ENCODE data around the gene CXCR6.

CXCR6 gene

DNA sequence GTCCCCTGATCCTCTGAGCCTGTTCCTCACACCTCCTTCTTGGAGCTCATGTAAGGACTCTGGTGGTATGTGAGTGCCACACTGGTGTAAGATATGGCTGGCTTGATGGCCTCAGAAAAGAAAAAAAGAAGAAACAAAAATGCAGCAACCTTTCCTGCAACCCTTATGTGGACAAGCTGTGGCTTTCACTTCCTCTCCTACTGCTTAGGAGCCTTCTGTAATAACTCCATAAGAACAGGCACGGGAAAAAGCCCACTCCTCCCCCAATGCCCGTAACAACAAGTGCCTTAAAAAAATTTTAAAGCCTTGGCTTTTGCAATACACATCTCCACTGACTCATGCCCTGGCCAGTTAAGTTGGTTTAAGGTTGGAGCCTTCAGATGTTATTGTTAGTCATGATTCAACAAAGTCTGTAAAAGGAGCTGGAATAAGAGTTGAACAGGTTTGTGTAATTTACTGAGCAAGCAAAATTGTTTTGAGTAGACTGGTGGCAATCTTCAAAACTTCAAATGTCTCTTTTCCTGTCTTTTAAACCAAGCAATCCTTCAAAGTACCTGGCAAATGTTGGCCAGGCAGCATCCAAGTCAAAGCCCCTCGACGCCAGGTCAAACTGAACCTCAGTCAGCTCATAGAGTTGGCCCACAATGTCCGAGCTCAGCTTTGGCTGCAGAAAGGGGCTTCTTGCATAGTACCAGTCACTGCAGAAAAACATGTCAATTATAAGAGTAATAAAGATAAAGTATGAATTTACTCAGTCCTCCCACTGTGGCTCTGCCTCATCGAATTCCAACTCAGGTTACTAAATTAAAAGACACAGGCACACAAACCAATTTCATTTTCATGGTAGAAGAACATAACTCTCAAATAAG lies 29.5 kb downstream of the CXCR6 start:
- DNase-seq, result no peak

DNA sequence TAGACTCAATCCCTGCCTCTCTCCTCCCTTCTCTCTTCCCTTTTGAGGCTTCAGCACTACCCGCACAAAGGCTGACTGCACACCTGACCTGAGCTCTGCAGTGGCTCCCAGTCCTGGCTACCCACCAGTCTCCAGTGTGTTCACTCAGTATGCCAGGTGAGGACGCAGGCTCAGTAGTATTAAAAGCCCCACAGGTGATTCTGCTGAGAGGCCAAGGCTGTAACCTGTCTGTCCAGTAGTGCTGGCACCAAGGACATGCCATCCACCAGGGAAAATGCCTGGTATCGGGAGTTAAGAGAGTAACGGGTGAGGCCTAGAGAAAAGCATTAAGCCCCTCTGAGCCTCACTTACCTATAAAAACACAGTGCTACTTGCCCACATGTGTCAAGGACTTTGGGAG lies 31.4 kb downstream of the CXCR6 start:
- DNase-seq, result no peak

DNA sequence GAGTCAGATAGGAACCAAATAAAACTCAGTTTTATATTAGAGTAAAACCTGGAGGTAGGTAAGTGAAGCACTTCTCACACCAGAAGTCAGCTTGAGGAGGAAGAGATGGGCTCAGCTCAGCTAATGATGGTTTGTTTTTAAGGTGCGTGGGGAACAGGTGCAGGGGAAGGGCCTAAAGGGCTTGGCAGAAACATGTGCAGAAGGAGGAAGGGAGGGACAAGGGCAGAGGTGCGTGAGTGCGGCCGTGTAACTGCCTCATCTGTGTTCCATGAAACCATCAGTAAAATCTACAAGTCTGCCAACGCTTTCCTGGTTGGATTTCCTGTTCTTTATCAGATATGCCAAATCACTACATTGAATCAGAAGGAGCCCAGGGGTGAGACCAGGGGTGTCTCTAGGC lies 32.4 kb downstream of the CXCR6 start:
- no peak for DNase-seq

DNA sequence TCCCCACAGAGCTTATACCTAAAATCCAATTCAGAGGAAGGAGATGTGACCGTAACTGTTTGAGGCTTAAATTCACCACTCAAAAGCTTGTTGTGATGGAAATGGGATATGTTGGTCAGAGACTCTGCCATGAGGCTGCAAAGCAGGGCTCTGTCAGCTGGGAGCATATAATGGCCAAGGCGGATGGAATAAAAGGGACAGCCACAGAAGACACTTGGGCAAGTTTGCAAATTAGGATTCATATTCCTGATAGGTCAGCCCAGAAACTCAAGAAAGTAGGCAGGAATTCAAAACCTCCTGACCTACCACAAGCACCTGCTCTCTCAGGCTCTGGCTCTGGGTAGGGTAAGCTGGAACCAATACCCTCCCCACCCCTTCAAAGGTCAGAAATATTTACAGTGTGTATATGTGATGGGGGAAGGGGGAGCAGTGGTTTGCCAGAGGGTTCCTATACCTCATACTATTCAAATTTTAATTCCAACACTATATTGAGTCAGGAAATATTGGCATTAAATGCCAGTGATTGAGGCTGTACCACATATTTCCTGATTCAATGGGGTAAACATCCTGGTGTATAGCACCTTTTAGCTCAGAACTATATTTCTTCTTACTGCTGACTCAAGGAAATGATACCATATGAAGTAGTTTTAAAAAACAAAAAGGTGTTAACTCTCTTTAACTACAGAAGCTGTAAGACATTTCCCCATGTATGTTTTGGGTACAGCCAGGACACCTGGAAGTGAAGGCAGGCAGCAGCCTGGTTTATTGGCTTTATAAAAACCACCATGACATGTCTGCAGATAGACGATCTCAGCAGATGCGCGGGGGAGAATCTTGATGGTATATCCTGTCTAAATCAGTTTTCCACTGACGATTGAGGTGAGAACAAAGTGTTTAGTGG lies 33.2 kb downstream of the CXCR6 start:
- no peak for DNase-seq

DNA sequence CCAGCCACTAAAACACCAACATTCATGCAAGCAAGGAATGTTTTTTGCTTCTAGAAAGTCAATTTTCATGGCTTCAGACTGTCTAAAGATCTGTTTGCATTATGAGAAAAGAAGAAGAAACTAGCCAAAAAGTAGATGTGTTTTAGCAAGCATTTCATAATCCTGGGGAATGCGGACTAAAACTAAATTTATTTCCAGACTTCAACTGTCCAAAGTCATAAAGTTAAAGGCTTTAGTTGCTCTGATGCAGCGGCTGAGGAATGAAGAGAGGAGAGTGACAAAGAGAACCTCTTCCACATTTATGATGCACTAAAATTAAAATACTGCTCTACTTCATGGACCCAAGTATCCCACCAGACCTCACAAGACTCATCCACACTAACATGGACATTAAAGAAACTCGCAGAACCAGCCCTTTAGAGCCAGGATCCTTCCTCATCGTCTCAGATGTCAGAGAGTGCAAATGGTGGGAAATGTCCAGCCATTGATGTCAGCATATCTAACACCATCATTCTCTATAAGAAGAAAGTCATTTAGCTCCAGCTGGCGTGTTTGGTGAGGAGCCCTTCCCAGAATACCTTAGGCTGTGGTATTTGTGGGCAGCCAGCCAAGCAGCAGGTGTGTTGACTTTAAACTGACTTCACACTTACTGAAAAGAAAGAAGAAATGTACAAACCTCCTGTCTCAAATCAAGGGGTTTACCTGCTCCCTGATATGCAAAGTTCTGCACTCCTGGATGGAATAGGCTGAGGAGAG lies 34.9 kb downstream of the CXCR6 start:
- no peak for DNase-seq

DNA sequence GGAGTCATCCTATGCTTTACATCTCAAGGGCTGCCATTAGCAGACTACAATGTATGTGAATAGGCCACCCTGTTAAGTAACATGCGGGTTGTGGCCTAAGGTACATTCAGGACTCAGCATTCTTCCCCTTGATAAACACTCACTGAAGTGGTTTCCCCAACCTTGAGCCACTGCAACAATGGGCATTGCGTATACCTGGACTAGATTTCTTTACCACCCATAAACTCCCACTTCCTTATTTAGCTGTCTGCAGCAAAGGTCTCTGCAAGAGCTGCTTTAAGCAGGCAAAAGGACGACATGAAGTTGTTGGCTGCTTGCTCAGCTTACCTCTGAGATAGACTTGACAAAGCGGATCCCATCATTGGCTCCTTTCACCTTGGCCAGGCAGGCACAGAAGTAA lies 36.1 kb downstream of the CXCR6 start:
- DNase-seq, result no peak

DNA sequence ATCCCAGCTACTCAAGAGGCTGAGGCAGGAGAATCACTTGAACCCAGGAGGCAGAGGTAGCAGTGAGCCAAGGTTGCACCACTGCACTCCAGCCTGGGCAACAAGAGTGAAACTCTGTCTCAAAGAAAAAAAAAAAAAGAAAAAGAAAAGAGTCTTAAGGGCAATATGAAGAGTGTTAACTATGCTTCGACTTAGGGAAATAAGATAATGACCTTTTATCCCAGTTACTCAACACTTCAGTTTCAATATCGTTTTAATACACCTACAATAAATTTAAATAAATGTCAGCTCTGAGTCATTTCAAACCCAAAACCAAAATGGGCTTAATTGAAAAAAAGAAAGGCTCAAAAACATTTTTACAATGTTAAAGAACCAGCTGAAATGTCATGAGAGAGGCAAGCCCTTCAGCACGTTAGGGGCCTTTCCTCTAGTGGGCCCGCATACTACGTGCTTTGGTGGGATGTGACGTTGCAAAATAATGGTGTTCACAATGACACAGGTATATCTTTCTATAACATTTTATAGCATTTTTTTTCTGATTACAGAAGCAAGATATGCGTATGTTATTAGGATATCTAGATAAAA lies 37.1 kb downstream of the CXCR6 start:
- no peak for DNase-seq

DNA sequence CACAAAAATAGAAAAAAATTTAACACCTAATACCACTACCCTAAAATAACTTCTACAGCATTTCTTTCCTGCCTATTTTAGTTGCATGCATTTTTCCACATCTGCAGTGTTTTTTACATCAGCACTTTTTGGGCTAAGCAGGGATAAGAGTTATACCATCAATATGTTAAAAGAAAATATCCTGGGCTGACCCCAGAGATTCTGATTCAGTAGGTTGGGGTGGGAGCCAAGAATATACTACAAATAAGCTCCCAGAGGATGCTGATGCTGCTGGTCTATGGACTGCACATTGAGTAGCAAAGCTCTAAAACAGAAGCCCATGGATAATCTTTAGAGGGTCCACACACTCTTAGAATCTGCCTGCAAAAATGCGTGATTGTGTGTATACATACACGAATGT lies 37.6 kb downstream of the CXCR6 start:
- DNase-seq, result no peak

DNA sequence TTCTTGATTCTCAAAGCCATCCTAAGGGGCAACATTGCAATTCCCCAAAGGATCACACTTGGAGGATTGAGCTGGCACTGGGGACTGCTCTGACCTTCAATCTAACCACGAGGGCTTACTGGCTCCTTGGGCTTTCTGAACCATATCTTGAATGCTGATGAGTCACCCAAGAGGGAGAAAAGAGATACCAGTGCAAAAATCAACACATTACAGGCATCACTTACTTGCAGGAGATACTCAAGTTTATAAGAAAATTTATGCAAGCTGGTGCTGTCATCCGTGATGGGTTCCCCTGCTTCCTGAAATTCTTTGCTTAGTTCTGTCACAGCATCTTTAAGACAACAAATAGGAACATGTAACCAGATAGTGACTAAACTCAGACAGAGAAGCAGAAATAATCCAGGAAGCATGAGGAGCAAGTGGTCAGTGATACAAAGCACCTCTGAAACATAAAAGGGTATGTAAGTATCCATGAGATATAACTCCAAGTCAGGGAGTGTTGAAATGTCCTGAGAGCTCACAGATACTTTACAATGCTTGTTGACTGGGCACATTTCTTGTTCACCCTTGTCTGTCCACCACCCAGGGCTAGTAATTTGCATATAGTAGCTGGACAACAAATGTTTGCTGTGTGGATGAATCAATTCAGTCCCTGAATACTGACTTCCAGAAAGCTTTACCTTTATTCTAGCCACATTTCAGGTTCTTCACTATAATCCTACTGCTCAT lies 38.2 kb downstream of the CXCR6 start:
- DNase-seq, result no peak

DNA sequence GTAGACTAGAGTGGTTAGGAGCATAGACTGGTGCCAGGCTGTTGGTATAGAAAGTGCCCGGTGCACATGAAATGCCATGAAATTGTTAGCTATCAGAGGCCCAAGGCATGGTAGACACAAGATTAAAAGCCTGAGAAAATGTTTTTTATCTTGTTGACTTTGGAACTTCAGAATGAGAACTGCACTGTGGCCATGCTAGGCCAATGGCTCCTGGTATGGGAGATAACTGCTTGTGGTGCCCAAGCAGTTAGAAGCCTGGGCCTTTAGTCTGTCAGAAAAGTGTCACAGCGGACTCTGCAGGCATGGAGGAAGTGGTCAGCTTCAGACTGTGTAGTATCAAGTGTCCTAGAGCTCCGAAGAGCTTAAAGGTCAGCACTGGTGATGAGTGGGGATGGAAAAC lies 40.5 kb downstream of the CXCR6 start:
- DNase-seq, result no peak

DNA sequence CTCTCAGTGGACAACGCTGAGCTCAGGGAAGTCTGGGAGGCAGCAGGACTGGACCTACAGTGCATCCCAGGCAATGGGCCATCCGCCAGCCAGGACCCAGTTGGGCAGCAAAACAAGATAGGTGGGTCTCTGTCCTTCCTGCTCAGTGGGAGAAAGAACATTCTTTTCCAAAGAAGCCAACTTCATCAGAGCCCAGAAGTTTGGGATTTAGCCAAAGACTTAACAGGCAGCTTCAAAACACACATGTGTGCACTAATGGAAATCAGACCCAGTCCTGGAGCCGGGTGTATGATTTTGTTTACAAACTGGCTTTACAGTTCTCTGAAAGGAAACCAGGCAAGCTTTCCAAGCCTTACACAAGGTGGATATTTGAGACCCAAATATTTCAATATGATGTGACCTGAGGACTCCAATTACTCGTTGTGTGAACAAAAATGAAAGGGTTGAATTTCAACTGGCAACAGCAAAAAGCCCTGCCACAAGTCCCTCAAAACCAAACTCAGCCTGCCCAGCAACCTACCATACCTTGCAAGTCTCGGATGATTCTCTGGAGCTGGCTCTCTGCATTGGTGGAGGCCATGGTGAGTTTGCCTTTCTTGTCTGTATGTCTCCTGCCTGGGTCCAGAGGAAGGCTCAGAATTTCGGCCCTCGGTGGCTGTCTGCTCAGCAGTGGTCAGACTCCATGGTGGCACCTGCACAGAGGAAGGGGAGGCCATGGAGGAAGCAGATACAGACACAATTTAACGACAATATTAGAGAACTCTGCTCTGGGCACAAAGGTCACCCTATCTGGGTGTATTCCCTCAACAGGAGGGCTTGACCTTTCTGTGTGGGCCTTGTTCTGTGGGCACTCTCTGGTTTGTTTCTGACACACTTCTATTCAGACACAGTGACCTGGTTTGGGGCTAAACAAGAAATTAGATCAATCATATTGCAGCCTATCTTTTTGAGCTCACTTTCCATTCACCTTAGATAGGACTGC lies 41.4 kb downstream of the CXCR6 start:
- DNase-seq, result no peak

DNA sequence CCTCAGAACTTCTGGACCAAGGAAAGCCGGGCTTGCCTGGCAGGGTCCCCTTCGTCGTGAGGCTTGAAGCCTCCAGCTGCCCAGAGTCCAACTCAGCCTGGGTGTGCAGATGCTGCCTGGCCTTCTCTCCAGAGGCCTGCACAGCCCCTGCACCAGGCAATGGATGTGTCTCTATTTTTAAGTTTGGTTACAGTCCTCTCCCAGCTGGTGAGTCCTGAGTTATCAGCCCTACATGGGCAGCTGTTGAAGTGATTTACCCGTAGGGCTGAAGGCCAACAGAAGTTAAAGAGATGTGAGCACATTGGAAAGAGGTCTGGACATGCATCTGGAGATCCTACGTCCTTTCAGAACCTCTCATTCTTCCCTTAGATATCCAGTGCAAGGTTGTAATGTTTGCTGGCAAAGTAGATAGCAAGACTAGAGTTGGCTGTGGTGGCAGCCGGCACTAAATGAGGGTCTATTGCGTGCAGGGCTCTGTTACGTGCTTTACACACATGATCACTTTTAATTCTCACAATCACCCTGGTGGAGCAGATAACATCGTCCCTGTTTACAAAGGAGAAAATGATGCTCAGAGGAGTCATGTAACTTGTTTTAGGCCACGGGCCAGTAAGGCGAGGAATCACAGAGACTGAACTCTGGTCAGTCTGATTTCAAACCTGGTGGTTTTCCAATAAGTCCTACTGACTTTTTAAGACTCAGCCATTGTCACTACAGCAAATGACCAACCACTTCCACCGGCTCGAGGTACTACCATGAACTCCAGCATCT lies 42.5 kb downstream of the CXCR6 start:
- no peak for DNase-seq

DNA sequence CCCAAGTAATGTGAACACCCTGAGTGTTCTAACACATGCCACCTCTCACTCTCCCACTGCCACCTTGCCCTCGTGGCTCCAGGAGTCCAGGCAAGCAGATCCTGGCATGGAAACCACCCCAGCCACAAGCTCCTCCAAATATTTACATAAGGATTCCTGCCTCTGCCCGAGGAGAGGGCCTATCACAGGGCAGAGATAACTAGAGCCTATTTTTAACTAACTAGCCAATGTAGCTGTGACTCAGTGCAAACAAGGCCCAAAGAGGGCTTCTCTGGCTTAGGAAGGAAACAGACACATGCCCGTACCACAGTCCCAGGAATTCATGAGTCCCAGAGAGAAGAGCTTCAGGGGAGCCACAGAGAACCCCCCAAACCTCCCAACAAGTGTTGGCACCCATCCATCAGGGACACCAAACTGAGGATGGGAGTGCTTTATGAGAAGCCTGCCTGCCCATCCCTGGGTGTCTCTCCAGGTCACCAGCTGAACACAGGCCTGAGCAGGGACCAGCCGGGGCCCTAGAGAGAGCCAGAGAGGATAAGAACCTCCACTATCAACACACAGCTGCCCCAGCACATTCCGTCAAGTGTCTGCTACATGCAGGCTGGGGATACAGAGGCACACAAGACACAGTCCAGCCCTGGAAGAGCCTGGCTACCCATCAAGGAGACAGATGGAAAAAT lies 43.2 kb downstream of the CXCR6 start:
- DNase-seq, result no peak

DNA sequence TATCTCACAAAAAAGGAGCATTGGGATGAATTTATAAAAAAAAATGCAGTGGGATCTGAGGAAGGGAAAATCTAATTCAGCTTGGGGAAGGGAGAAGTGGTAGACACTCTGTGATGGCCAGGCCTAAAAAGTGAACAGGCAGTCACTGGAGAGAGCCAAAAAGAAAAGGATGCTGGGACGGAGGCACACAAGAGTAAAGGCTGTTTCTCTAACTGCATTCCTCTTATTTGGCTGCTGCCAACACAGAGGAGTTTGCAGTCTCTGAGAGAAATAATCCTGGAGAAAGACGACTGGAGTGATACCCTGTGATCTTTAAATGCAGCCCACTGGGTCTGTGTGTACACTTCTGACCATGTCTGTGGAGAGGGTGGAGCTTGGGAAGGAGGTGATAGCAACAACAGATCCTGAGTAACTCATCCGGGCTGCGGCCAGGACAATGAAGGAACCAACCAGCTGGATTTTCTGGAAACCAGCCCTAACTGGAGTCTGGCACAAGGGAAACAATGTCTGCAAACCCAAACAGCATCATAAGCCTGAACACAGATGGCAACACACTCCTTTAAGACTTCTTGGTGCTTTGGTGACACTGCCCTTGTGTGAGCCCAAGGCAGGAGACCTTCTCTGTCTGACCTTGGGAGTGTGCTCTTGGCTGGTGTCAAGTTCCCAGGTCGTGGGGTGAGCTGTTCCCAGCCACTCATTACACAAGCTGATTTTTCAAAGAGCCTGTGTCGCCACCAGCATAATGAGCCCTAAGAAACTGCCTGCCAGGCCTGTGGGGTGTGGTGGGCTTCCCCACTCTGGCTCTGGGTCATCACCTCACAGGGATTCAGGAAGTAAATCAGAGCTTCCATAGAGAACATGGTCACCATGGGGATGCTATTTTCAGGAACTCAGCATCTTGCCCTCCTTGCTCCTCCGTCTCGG lies 44.4 kb downstream of the CXCR6 start:
- DNase-seq, result no peak

DNA sequence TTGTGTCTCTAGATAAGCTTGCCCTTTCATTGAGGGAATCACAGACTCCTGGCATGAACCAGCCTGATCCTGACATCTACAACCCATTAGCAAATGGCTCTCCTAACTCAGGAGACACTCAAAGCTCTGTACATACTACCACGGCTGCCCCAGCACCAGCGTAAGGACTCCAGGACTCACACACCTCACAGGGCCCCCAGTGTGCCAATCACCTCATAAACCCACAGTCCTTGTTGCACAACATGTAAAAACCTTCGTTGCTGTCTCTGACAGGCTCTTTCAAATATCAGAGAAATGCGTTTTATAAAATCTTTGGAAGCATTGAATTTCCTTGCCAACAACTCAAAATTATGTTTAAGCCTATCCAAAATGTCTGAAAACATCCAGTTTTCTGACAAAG lies 45.1 kb downstream of the CXCR6 start:
- DNase-seq, result no peak

DNA sequence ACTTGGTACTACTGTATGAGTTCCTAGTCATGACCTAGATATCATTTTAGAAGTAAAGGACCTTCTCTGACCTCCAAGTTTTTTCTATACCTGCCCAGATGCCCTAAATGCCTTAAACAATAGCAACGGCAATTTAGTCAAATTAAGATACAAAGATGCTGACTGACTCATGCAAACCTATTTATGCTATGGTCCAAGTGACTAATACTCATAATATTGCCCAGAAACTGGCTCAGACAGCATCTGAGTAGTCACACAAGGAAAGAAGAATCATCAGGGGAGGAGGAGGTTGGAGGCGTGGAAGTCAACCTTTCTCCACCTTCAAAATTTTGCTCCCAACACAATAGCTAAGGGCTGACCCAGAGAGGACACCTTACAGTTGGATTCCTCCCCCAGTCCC lies 45.5 kb downstream of the CXCR6 start:
- no peak for DNase-seq

DNA sequence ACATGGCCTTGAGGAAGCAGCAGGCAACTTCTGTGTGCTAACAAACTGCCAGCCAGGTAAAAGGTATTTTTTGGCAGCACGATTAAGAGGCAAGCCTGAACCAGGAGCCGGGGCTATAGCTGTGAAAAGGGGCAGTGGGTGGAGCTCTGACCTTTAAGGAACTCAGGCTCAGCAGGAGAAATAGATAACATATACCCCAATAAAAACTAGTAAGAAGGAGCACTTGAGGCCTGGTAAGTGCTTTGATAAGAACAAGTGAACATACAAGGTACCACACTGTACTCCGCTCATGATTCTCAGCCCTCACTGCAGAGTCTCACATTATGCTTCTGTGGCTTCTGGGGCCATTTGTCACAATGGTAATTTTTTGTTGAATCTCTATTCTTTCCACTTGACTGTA lies 46.9 kb downstream of the CXCR6 start:
- no peak for DNase-seq

DNA sequence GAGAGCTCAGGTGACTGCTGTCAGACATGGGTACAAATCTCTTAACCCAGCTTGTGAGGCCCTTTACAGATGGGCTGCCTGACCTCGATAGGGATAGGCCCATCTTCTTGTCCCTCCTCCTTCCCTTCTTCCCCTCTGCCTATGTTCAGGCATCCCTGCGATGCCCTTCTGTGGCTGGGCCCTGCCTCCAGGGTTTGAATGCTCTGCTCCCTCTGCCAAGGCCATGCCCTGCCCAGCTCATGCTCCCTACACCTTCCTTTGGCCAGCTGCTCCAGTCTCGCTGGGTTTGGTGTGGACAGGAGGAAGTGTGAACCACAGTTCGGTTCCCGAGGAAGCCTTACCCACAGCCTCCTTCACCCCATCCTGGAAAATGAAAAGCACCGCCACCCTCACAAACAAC lies 48.1 kb downstream of the CXCR6 start:
- DNase-seq, result no peak

Data from NCI-H524 treated with DMSO at 0.1 percent for 48 hours (cell line).